ENCODE data around the gene RIPK4. TPM values are rescaled to one million over a fixed set of nuclear protein-coding genes. Genes with fewer than 3 reads are reported as not detected.

Gene RIPK4
- total RNA-seq, 1 experiment from 2014 or later = 20.1 TPM

GRCh38 chr21:41776778-41777177, 9.9 kb upstream of the RIPK4 start:
- H3K4me3 Mint-ChIP-seq = no peak overlapping the region
- H3K9me3 Mint-ChIP-seq = no peaks in the 10 kb centered on the region
- no peak for ATAC-seq
- DNase-seq (ENCODE audit: low spot score) = no peak
- no peak overlapping the region for H3K27ac Mint-ChIP-seq
- CTCF ChIA-PET = interaction anchor here (0.7 to 4.3 kb wide), 8 partner anchors 12 to 165 kb away, joined by 3 to 183 read pairs (median 4); partner anchors contain the start of gene RIPK4
- no peaks in the 10 kb centered on the region for H3K36me3 Mint-ChIP-seq
- POLR2A ChIA-PET = no interaction called here
- H3K27me3 Mint-ChIP-seq (ENCODE audit: low read depth) = peaks cover 22% of the 10 kb centered on the region
- H3K4me1 Mint-ChIP-seq = peaks cover 38% of the 10 kb centered on the region
- no peak for TF ChIP-seq USF2 (CRISPR knock-in tag; IDR thresholded peaks at IDR 0.05)
- no peak for TF ChIP-seq FOXK1 (CRISPR knock-in tag; IDR thresholded peaks at IDR 0.05)
- no peak for TF ChIP-seq ETV6 (CRISPR knock-in tag; IDR thresholded peaks at IDR 0.05)
- TF ChIP-seq ZNF532 (CRISPR knock-in tag; IDR thresholded peaks at IDR 0.05; ENCODE audit: borderline replicate concordance) = no peak
- no peak for TF ChIP-seq MYBL2 (CRISPR knock-in tag; IDR thresholded peaks at IDR 0.05)
- no peak for TF ChIP-seq ATF2 (CRISPR knock-in tag; IDR thresholded peaks at IDR 0.05; ENCODE audit: borderline replicate concordance, low read depth)
- TF ChIP-seq TEAD1 (CRISPR knock-in tag; IDR thresholded peaks at IDR 0.05) = no peak
- TF ChIP-seq ELF4 (CRISPR knock-in tag; IDR thresholded peaks at IDR 0.05; ENCODE audit: low read depth) = no peak
- no peak for TF ChIP-seq ZBTB21 (CRISPR knock-in tag; IDR thresholded peaks at IDR 0.05; ENCODE audit: borderline replicate concordance)
- no peak for TF ChIP-seq MAX (CRISPR knock-in tag; IDR thresholded peaks at IDR 0.05)
- no peak for TF ChIP-seq E2F4 (CRISPR knock-in tag; IDR thresholded peaks at IDR 0.05; ENCODE audit: borderline replicate concordance, low read depth)
- no peak for TF ChIP-seq ZNF416 (CRISPR knock-in tag; IDR thresholded peaks at IDR 0.05)
- TF ChIP-seq NFYB (CRISPR knock-in tag; conservative IDR thresholded peaks at IDR 0.05; ENCODE audit: low read depth) = no peak
- TF ChIP-seq STAT6 (CRISPR knock-in tag; conservative IDR thresholded peaks at IDR 0.05; ENCODE audit: low read depth) = no peak
- no peak for TF ChIP-seq JAZF1 (CRISPR knock-in tag; IDR thresholded peaks at IDR 0.05)
- no peak for TF ChIP-seq FOXJ3 (CRISPR knock-in tag; IDR thresholded peaks at IDR 0.05; ENCODE audit: borderline replicate concordance)
